PFSK-1 (cell line): ENCODE results near the gene HAGH.

Experiments
- FOXP2 ChIP-seq: optimal IDR thresholded peaks from 2 replicates; pipeline ENCODE3; 2011; ENCODE audit warnings: borderline replicate concordance, control low read depth, inconsistent platforms; ENCODE audit not compliant: insufficient read depth; ENCODE audit errors: extremely low read length, extremely low read depth
- POLR2AphosphoS5 ChIP-seq: IDR thresholded peaks from 2 replicates; pipeline ENCODE4 v1.6.1; 2012; ENCODE audit warnings: low read depth, mild to moderate bottlenecking, control low read depth, low read length, moderate library complexity
- REST ChIP-seq, 2 experiments: IDR thresholded peaks; 2 replicates each; pipeline versions ENCODE4 v1.6.1 to v1.8.0; 2011 to 2012; ENCODE audit warnings: low read depth in 2 of 2, low read length in 2 of 2, control low read depth in 1 of 2, inconsistent platforms in 1 of 2, mild to moderate bottlenecking in 1 of 2, moderate library complexity in 1 of 2; ENCODE audit not compliant: insufficient read depth in 1 of 2
- SIN3A ChIP-seq: IDR thresholded peaks from 2 replicates; pipeline ENCODE4 v1.6.1; 2012; ENCODE audit warnings: mild to moderate bottlenecking, low read length, moderate library complexity, borderline replicate concordance; ENCODE audit not compliant: insufficient read depth
- TAF1 ChIP-seq: IDR thresholded peaks from 2 replicates; pipeline ENCODE4 v1.6.1; 2012; ENCODE audit warnings: low read length, control low read depth, borderline replicate concordance; ENCODE audit not compliant: insufficient read depth

The HAGH gene

DNA sequence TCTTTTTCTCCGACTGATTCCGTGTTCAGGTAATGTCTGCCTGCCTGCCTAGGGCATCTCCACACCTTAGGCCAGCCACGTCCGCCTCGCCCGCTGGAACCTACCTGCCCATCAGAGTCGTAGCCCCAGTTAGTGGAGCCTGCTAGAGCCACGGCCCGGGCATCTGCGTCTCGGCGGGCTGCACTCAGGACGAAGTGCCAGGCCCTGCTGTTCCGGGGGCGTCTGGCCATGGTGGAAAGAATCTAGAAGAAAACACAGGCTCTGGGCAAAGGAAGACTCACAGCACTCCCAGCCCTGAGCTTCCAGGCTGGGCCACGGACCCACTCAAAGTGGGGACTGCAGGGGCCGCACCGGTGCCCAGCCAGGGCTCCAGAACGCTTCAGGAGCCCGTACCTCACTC is 45.4 kb downstream of the HAGH start:
- TF ChIP-seq POLR2AphosphoS5 (no peak), FOXP2 (no peak)

GRCh38 chr16:1780677-1781072 is 46.0 kb downstream of the HAGH start:
- TF ChIP-seq POLR2AphosphoS5 (no peak), REST (IDR thresholded peaks at IDR 0.05; ENCODE audit: insufficient read depth in 1 of 2, low read depth in 2 of 2, low read length in 2 of 2) (no peak), TAF1 (no peak)

GRCh38 chr16:1779741-1780676 is 46.6 kb downstream of the HAGH start:
- no peak for TF ChIP-seq SIN3A
- TF ChIP-seq POLR2AphosphoS5, result 0 out of 2 replicates have a peak, but pooled peaks have one; percentile 17

DNA sequence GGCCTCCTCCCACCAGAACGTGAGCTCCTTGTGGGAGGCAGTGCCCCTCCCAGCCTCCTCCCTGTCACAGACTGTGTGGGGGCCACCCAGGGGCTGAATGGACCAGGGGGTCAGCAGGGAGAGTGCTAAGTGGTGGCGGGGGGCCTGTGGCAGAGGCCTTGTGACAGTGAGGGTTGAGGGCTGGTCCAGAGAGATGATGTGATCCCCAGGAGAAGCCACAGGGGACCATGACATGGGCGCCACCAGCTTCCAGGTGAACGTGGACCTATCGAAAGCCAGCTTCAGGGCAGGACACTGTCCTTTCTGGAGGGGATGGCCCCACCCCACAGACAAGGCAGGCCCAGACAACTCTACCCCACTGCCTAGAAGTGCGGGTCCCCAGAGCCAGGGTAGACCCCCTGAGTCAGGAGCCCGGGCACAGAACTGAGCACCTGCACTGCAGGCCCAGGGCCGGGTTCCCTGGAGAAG is 47.4 kb downstream of the HAGH start:
- TF ChIP-seq POLR2AphosphoS5 (peak; percentile 8; the same call in 1 of the 2 replicates), SIN3A (no peak)

GRCh38 chr16:1778200-1779179 is 48.1 kb downstream of the HAGH start:
- no peak for TF ChIP-seq SIN3A
- TF ChIP-seq TAF1, result no peak
- no peak for TF ChIP-seq FOXP2
- TF ChIP-seq REST (IDR thresholded peaks at IDR 0.05; ENCODE audit: insufficient read depth in 1 of 2, low read depth in 2 of 2, low read length in 2 of 2), result no peak
- no peak for TF ChIP-seq POLR2AphosphoS5

- no peak for TF ChIP-seq REST (IDR thresholded peaks at IDR 0.05; ENCODE audit: insufficient read depth in 1 of 2, low read depth in 2 of 2, low read length in 2 of 2)
Observed at GRCh38 chr16:1777375-1778199, 49.0 kb downstream of the HAGH start.
